GM23338 (cell line): Measurements from ENCODE around the gene DLGAP3. TPM values are rescaled to one million over a fixed set of nuclear protein-coding genes. Genes with fewer than 3 reads are reported as not detected.

ENCODE experiments used
- ATAC-seq: fragments of 200-7000 bp; cut with Tn5 transposase; 3 replicates; pipeline ENCODE4 v1.9.1; 2020
- DNase-seq: peaks from one replicate; pipeline ENCODE4 v3.0.0-alpha.2; 2015; ENCODE audit warnings: low spot score
- H2AFZ ChIP-seq: fragments of 200-600 bp; sonication (generic); 2 replicates; pipeline ENCODE4 v1.8.0; 2016; ENCODE audit warnings: antibody characterized with exemption, mild to moderate bottlenecking, moderate library complexity
- H3F3A ChIP-seq: fragments of 200-600 bp; sonication (generic); replicated peaks from 2 replicates; pipeline ENCODE4 v1.8.0; 2017; ENCODE audit warnings: antibody characterized with exemption, mixed run types, low read depth
- H3K27ac ChIP-seq: fragments of 200-600 bp; sonication (generic); 2 replicates; pipeline ENCODE4 v1.6.1; 2016; ENCODE audit warnings: low read depth
- H3K27me3 ChIP-seq: fragments of 200-600 bp; sonication (generic); 2 replicates; pipeline ENCODE4 v1.8.0; 2016; ENCODE audit warnings: mild to moderate bottlenecking, mixed run types, moderate library complexity; ENCODE audit not compliant: insufficient read depth
- H3K36me3 ChIP-seq: fragments of 200-600 bp; sonication (generic); 2 replicates; pipeline ENCODE4 v1.8.0; 2016; ENCODE audit warnings: mild to moderate bottlenecking; ENCODE audit not compliant: insufficient read depth
- H3K4me1 ChIP-seq: fragments of 200-600 bp; sonication (generic); 2 replicates; pipeline ENCODE4 v1.8.0; 2016; ENCODE audit warnings: mild to moderate bottlenecking, moderate library complexity; ENCODE audit not compliant: insufficient read depth
- H3K4me2 ChIP-seq: fragments of 200-600 bp; sonication (generic); 2 replicates; pipeline ENCODE4 v1.7.1; 2017; ENCODE audit warnings: mixed run types
- H3K4me3 ChIP-seq: fragments of 200-600 bp; sonication (generic); 2 replicates; pipeline ENCODE4 v1.6.1; 2016; ENCODE audit warnings: mixed run types
- H3K79me2 ChIP-seq: fragments of 200-600 bp; sonication (generic); replicated peaks from 2 replicates; pipeline ENCODE4 v1.8.0; 2017; ENCODE audit warnings: mild to moderate bottlenecking; ENCODE audit not compliant: insufficient read depth
- H3K9me2 ChIP-seq: fragments of 200-600 bp; sonication (generic); 2 replicates; pipeline ENCODE4 v1.8.0; 2017; ENCODE audit not compliant: insufficient read depth
- H4K20me1 ChIP-seq: fragments of 200-600 bp; sonication (generic); replicated peaks from 2 replicates; pipeline ENCODE4 v1.8.0; 2017; ENCODE audit warnings: mild to moderate bottlenecking; ENCODE audit not compliant: insufficient read depth
- H3K27ac Mint-ChIP-seq: 2 replicates; pipeline ENCODE4 v1.8.0; 2020; ENCODE audit warnings: inconsistent platforms, mild to moderate bottlenecking, moderate library complexity, mixed read lengths
- H3K27me3 Mint-ChIP-seq: 3 replicates; pipeline ENCODE4 v1.8.0; 2022; ENCODE audit warnings: low read depth, mild to moderate bottlenecking, moderate library complexity, mixed read lengths, inconsistent platforms; ENCODE audit not compliant: insufficient read depth, poor library complexity
- H3K36me3 Mint-ChIP-seq: 3 replicates; pipeline ENCODE4 v1.8.0; 2021; ENCODE audit warnings: low read depth, mild to moderate bottlenecking, inconsistent platforms, moderate library complexity, mixed read lengths
- H3K4me1 Mint-ChIP-seq: 3 replicates; pipeline ENCODE4 v1.8.0; 2020; ENCODE audit warnings: mild to moderate bottlenecking, inconsistent platforms, mixed read lengths
- H3K4me3 Mint-ChIP-seq: 3 replicates; pipeline ENCODE4 v1.8.0; 2021; ENCODE audit warnings: moderate library complexity, mild to moderate bottlenecking, inconsistent platforms, mixed read lengths
- H3K9me3 Mint-ChIP-seq: 3 replicates; pipeline ENCODE4 v1.8.0; 2020; ENCODE audit warnings: moderate library complexity, mild to moderate bottlenecking, inconsistent platforms, mixed read lengths
- CREB1 ChIP-seq: fragments of 250-450 bp; sonication (Bioruptor Pico); IDR thresholded peaks from 2 replicates; pipeline ENCODE4 v1.5.0; 2020; ENCODE audit warnings: low read depth, mild to moderate bottlenecking, moderate library complexity
- EZH2 ChIP-seq: fragments of 200-600 bp; sonication (generic); IDR thresholded peaks from one replicate; pipeline ENCODE4 v1.8.0; 2017; ENCODE audit warnings: antibody characterized with exemption, mild to moderate bottlenecking, low read depth; ENCODE audit not compliant: unreplicated experiment
- EZH2phosphoT487 ChIP-seq: fragments of 200-600 bp; sonication (generic); IDR thresholded peaks from one replicate; pipeline ENCODE4 v1.8.1; 2018; ENCODE audit warnings: antibody characterized with exemption; ENCODE audit not compliant: unreplicated experiment
- JUNB ChIP-seq: IDR thresholded peaks from one replicate; pipeline ENCODE4 v1.6.1; 2016; ENCODE audit warnings: antibody characterized with exemption; ENCODE audit not compliant: unreplicated experiment
- NANOG ChIP-seq: IDR thresholded peaks from 2 replicates; pipeline ENCODE4 v1.6.1; 2016; ENCODE audit warnings: antibody characterized with exemption, borderline replicate concordance
- POLR2AphosphoS5 ChIP-seq: IDR thresholded peaks from 2 replicates; pipeline ENCODE4 v1.6.1; 2016; ENCODE audit warnings: antibody characterized with exemption, low read depth
- REST ChIP-seq: IDR thresholded peaks from one replicate; pipeline ENCODE4 v1.6.1; 2018; ENCODE audit warnings: antibody characterized with exemption; ENCODE audit not compliant: unreplicated experiment
- STAT1 ChIP-seq: IDR thresholded peaks from one replicate; pipeline ENCODE4 v1.6.1; 2016; ENCODE audit warnings: antibody characterized with exemption; ENCODE audit not compliant: unreplicated experiment
- ZNF114 ChIP-seq: fragments of 250-450 bp; sonication (Bioruptor Pico); IDR thresholded peaks from 2 replicates; pipeline ENCODE4 v1.5.0; 2020; ENCODE audit warnings: mild to moderate bottlenecking, moderate library complexity
- ZNF331 ChIP-seq: fragments of 250-450 bp; sonication (Bioruptor Pico); IDR thresholded peaks from 2 replicates; pipeline ENCODE4 v1.5.0; 2020; ENCODE audit warnings: low read depth, mild to moderate bottlenecking, moderate library complexity
- ZNF462 ChIP-seq: fragments of 250-450 bp; sonication (Bioruptor Pico); IDR thresholded peaks from 2 replicates; pipeline ENCODE4 v1.5.0; 2020; ENCODE audit warnings: mild to moderate bottlenecking, moderate library complexity
- polyA plus RNA-seq: library from polyadenylated mRNA; unstranded; fragments of >200 nt; fragmentation: Nextera tagmentation; extraction: Ambion mirVana; gene quantifications from 2 replicates; pipeline ENCODE4 v1.2.1, GENCODE V29; 2016
- total RNA-seq: library from RNA; depleted of rRNA; stranded (reverse); fragments of >200 nt; shearing (Covaris generic); gene quantifications from 2 replicates; pipeline ENCODE4 v1.2.3, GENCODE V29; 2014
- TF ChIP-seq, protein P1 (sequence below), 2 experiments: fragments of 200-600 bp in 1 of 2; sonication (generic) in 1 of 2; conservative IDR thresholded peaks; 2 replicates each; pipeline versions ENCODE4 v1.5.1 to v1.6.1; 2016 to 2017; ENCODE audit warnings: antibody characterized with exemption in 2 of 2, low read depth in 2 of 2, mild to moderate bottlenecking in 2 of 2, moderate library complexity in 1 of 2
- TF ChIP-seq, protein P2 (sequence below): IDR thresholded peaks from 2 replicates; pipeline ENCODE4 v1.6.1; 2016; ENCODE audit warnings: antibody characterized with exemption

Gene DLGAP3
- total and polyA plus RNA-seq, 2 experiments from 2014 or later, result 7.1 to 13.7 TPM

DNA sequence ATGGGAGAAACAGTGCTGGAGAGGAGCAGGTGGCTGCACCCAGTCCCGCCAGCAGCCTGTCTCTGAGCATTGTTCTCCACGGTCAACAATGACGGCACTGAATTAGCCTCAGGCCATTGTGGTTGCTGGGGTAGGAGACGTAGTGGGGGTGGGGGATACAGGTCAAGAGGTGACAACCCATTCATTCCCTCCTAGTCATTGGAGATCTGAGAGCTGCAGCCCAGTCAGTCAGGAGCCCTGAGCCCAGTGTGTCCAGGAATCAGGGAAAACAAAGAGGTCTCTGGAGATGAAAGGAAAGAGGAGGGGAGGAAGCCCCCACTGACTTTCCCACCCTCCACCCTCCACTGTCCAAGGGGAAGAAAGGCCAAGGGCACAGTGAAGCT is 85.2 kb downstream of the DLGAP3 start:
- no peak overlapping the region for H3K27ac Mint-ChIP-seq
- H3K79me2 ChIP-seq, result no peaks in the 10 kb centered on the region
- no peak for TF ChIP-seq REST
- TF ChIP-seq NANOG, result no peak
- no peak for TF ChIP-seq EZH2phosphoT487
- TF ChIP-seq, protein P1, sequence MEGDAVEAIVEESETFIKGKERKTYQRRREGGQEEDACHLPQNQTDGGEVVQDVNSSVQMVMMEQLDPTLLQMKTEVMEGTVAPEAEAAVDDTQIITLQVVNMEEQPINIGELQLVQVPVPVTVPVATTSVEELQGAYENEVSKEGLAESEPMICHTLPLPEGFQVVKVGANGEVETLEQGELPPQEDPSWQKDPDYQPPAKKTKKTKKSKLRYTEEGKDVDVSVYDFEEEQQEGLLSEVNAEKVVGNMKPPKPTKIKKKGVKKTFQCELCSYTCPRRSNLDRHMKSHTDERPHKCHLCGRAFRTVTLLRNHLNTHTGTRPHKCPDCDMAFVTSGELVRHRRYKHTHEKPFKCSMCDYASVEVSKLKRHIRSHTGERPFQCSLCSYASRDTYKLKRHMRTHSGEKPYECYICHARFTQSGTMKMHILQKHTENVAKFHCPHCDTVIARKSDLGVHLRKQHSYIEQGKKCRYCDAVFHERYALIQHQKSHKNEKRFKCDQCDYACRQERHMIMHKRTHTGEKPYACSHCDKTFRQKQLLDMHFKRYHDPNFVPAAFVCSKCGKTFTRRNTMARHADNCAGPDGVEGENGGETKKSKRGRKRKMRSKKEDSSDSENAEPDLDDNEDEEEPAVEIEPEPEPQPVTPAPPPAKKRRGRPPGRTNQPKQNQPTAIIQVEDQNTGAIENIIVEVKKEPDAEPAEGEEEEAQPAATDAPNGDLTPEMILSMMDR (conservative IDR thresholded peaks at IDR 0.05; ENCODE audit: low read depth in 2 of 2), result no peak
- TF ChIP-seq, protein P2, sequence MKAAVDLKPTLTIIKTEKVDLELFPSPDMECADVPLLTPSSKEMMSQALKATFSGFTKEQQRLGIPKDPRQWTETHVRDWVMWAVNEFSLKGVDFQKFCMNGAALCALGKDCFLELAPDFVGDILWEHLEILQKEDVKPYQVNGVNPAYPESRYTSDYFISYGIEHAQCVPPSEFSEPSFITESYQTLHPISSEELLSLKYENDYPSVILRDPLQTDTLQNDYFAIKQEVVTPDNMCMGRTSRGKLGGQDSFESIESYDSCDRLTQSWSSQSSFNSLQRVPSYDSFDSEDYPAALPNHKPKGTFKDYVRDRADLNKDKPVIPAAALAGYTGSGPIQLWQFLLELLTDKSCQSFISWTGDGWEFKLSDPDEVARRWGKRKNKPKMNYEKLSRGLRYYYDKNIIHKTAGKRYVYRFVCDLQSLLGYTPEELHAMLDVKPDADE, result no peak
- no peak for TF ChIP-seq POLR2AphosphoS5
- TF ChIP-seq STAT1, result no peak
- TF ChIP-seq ZNF462, result no peak
- TF ChIP-seq EZH2, result no peak
- no peak for TF ChIP-seq ZNF114 (CRISPR knock-in tag)
- no peak for TF ChIP-seq JUNB
- no peak for TF ChIP-seq CREB1 (CRISPR knock-in tag)
- TF ChIP-seq ZNF331 (CRISPR knock-in tag), result no peak
- H3K36me3 ChIP-seq, result no peaks in the 10 kb centered on the region
- 0 out of 2 replicates have a peak, but pooled peaks cover 5% of the 10 kb centered on the region for H3K9me2 ChIP-seq
- peaks cover 31% of the 10 kb centered on the region for H3K4me1 ChIP-seq
- no peak overlapping the region for H3K4me3 ChIP-seq
- H3K27ac ChIP-seq, result no peak overlapping the region
- no peaks in the 10 kb centered on the region for H3F3A ChIP-seq
- peak overlapping the region; percentile 55 for H3K4me2 ChIP-seq
- H3K27me3 ChIP-seq, result no peaks in the 10 kb centered on the region
- ATAC-seq (peak; percentile 74), DNase-seq (peak; percentile 31)
- H3K9me3 Mint-ChIP-seq, result no peaks in the 10 kb centered on the region
- peaks cover 1% of the 10 kb centered on the region for H3K27me3 Mint-ChIP-seq
- H3K36me3 Mint-ChIP-seq, result peaks cover 5% of the 10 kb centered on the region; the same call in 2 of the 3 replicates
- H3K4me3 Mint-ChIP-seq, result no peak overlapping the region
- H2AFZ ChIP-seq, result no peak overlapping the region
- no peaks in the 10 kb centered on the region; the same call in 1 of the 2 replicates for H4K20me1 ChIP-seq
- H3K4me1 Mint-ChIP-seq, result peaks cover 30% of the 10 kb centered on the region
